LHCN-M2 (cell line): Measurements from ENCODE around the gene FBXW11. TPM values are rescaled to one million over a fixed set of nuclear protein-coding genes. Genes with fewer than 3 reads are reported as not detected.
"Not testable (repeated sequence)": the region's sequence is repeated elsewhere in the genome, so short reads cannot be mapped to it uniquely, and the experiment has no call there.

Source experiments
- DNase-seq: peaks from one replicate; pipeline ENCODE4 v3.0.0-alpha.2; 2012; ENCODE audit warnings: low read depth
- total RNA-seq: library from RNA; depleted of rRNA; stranded (reverse); fragments of >200 nt; gene quantifications from 2 replicates; pipeline ENCODE4 v1.2.3, GENCODE V29; 2014

Gene FBXW11
- total RNA-seq, 1 experiment from 2014 or later = 78.4 TPM

DNA sequence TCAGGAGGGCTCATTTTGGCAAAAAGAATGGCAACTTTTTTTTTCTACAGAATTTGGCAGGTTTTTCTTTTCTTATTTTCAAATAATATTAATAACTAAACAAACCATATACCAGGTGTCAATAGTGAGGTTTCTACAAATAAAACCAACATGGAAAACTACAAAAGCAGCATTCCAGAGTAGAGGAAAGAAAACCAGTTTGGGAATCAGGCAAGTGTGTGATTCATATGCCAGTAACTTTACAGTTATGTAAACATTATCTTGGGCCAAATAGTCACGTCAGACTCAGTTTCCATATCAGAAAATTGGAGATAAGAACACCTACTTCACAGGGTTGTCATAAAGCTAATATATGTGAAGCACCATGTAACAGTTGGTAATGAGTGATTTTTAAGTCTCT is 51.7 kb downstream of the FBXW11 start:
- no peak for DNase-seq

DNA sequence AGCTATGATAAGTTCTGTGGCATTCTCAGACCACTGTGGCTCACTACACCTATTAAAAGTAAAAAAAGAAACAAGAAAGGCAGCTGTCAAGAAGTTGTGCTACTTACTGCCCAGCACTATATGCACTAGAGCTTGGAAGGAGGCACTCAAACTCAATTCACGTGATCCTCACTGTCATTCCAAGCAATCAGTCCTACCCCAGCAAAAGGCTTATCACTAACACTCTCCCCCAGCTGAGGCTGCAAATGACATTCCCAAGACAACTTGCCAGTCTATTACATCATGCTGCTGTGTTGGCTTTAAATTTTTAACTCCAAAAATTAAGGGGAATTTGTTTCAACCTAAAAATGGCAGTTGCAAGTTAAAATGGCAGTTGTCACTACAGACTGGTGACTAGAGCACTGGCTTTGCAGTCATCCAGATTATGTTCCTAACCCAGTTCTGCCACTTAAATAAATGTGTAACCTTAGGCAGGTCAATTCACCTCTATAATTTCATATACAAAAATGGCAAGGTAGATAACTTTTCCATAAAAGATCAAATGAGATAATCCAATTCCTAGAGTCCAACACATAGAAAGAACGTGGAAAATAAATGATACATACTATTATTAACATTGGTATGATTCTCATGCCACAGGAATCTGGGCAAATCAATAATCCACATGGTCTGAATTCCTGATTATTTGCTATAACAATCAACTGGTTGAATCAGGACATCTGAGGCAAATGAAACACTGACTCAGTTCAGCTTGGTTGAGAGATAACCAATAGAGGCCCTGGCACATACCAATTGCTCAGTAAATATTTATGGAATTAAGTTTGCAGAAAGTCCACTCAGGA is 52.4 kb downstream of the FBXW11 start:
- peak; percentile 37 for DNase-seq

DNA sequence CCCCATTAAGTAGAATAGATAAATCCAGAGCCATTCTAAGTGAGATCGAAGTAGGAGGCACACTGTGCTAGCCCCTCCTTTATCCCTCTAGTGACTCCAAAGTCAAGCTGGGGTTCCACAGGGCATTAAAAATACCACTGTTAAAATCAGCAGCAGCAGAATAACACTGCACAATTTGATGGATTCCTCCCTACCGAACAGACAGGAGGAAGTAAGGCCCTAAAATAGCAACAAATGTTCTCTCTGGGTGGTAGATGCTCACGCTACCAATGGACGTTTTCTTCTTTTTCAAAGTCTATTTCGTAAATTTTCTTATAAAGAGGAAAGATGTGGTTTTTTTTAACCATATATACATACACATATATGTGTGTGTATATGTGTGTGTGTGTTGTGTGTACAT is 54.4 kb downstream of the FBXW11 start:
- DNase-seq = no peak

DNA sequence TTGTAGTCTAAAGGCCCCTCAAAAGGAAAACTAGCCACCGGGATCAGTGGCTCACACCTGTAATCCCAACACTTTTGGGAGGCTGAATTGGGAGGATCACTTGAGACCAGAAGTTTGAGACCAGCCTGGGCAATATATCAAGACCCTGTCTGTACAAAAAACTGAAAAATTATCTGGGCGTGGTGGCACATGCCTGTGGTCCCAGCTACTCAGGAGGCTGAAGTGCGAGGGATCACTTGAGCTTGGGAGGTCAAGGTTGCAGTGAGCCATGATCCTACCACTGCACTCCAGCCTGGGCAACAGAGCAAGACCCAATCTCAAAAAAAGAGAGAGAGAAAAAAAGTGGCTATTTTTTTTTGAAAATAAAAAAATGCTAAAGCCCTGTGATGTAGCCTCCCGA is 55.2 kb downstream of the FBXW11 start:
- no peak for DNase-seq

DNA sequence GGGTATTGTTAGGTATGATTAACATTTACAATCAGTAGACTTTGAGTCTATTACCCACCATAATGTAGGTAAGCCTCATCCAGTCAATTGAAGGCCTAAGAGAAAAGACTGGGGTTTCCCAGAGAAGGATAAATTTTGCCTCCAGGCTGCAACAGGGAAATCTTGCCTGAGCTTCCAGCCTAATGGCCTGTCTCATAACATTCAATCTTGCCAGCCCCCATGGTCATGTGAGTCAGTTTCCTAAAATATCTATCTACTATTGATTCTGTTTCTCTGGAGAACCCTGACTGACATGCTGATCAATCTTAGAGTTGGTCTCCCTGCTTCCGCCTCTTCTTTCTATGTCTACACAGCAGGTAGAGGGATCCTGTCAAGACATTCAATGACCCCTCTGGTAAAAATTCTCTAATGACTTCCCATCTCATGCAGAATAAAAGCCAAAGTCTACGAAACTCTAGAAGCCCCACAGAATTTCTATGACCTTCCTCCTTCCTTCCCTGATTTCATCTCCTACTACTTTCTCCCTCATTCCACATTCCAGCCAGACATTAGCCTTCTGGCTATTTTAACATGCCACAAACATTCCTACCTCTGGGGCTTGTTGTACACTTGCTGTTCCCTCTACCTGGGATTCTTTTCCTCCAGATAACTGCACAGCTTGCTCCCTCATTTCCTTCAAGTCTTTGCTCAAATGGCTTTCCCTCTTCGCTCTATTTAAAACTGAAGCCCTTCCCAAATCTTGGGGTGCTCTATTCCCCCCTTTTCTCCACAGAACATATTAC is 60.2 kb downstream of the FBXW11 start:
- no peak for DNase-seq

DNA sequence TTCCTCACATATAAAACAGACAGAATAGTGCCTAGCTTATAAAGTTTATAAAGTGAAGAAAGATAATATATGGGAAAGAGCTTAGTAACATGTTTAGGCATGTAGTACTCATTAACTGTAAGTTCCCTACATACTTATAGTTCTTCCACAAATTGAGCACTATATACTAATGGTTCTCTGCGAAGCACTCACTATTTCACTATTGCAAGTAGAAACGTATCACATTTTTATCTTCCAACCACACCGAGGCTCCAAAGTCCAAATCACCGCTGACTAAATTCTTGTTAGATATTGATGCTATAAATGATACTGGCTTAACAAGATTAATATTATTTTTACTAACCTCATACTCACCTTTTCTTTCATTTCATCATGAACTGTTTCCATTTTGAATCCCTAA is 61.0 kb downstream of the FBXW11 start:
- no peak for DNase-seq

DNA sequence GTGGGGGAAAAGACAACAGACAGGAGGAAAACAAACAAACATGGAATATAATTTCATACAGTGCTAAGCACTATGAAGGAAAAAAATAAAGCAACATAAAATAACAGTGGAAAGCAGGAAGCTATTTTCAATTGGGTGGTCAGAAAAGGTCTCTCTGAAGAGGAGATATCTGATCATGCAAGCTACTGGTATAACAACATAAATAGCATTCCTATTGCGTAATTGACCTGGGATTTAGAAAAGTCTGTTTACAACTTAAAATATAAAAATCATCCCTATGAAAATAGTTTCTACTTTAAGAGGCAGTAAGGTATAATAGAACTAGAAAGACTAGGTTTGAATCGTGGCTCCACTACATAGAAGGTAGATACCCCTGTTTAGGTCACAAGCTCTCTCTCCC is 61.4 kb downstream of the FBXW11 start:
- DNase-seq = peak; percentile 14

DNA sequence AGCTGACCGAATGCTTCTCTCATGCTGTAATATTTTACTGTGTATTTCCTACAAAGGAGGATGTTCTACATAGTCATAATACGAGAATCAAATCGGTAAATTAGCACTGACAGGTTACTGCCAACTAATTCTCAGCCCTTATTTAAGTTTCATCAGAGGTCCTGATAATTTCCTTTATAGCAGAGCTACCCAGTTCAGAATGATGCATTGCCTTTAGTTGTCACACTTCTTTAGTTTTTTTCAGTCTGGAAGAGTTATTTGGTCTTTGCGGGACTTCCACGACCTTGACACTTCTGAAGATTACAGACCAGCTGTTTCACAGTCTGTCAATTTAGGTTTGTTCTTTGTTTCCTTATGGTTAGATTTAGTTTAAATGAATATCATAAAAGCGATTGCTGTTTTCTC is 64.3 kb downstream of the FBXW11 start:
- DNase-seq = not testable (repeated sequence)

DNA sequence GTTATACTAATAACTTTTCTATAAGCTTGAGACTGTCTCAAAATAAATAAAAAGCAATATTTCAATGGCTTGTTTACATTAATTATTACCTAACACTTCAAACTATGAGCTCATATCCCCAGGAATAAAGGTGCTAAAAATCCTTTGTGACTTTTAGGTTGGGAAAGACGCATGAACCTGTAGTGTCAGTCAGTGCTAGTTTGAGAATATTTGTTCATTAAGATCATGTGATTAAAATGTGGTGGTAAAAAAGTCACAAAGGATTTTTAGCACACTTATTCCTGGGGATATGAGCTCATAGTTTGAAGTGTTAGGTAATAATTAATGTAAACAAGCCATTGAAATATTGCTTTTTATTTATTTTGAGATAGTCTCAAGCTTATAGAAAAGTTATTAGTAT is 64.8 kb downstream of the FBXW11 start:
- DNase-seq = not testable (repeated sequence)

DNA sequence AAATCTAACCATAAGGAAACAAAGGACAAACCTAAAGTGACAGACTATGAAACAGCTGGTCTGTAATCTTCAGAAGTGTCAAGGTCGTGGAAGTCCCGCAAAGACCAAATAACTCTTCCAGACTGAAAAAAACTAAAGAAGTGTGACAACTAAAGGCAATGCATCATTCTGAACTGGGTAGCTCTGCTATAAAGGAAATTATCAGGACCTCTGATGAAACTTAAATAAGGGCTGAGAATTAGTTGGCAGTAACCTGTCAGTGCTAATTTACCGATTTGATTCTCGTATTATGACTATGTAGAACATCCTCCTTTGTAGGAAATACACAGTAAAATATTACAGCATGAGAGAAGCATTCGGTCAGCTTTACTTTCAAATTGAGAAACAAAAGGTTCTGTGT is 65.2 kb downstream of the FBXW11 start:
- not testable (repeated sequence) for DNase-seq

DNA sequence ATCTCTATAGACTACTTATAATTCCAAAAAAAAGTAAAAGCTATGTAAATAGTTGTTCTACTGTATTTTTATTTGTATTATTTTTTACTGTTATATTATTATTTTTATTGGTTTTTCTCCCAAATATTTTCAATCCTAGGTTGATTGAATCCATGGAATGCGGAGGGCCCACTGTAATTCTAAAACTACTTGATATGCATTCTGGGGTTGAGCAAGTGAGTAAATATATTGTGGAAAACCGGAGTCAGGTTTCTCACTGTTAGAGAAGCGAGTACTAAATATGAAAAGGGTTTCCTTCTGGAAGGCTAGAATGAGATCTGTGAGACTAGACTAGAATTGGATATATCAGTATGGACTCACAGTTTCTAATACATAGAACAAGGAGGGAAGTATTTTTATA is 66.5 kb downstream of the FBXW11 start:
- DNase-seq = no peak

DNA sequence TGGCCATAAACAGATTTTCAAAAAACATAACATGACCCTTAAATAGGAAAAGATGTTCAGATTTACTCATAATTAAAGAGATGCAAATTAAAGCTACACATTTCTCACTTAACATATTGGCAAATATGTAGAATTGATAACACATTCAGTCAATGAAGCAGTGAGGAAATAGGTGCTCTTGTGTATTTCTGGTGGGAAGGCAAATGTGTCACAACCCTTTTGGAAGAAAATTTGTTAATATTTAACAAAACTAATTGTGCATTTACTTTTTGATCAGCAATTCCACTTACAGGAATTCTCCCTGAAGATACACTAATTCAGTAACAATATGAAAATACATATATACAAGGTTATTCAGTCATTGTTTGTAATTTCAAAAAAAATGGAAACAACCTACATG is 68.1 kb downstream of the FBXW11 start:
- DNase-seq = no peak

DNA sequence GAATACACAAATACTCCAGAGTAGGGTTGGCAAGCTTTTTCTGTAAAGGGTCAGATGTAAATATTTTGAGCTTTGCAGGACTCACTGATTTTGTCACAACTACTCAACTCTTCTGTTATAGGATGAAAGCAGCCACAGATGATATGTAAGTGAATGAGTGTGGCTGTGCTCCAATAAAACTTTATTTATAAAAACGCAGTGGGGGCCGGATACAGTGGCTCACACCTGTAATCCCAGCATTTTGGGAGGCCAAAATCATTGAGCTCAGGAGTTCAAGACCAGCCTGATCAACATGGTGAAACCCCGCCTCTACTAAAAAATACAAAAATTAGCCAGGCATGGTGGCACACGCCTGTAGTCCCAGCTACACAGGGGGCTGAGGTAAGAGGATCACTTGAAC is 69.1 kb downstream of the FBXW11 start:
- no peak for DNase-seq

DNA sequence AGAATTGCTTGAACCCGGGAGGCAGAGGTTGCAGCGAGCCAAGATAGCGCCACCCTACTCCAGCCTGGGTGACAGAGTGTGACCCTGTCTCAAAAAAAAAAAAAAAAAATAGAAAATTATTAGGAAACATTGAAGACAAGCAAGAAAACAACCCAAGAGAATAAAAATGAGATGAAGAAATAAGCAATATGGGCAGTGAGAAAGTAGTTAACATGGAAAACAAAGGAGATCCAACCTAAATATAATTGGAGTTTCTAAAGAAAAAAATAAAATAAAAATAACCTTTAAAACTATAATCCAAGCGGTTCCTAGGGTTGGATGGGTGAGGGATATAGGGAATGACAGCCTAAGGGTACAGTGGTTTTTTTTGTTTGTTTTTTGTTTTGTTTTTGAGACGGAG is 71.9 kb downstream of the FBXW11 start:
- no peak for DNase-seq

DNA sequence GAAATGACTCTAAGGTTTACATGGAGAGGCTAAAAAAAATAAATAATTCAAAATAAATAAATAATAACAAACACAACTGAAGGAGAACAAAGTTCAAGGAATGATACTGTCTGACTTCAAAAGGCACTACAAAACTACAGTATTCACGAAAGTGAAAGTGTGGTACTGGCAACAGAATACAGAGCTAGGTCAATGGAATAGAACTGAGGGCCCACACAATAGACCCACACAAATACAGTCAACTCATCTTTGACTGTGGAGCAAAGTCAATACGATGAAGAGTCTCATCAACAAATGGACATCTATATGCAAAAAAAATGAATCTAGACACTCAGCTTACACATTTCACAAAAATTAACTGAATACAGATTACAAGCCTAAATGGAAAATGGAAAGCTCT is 75.3 kb downstream of the FBXW11 start:
- no peak for DNase-seq

DNA sequence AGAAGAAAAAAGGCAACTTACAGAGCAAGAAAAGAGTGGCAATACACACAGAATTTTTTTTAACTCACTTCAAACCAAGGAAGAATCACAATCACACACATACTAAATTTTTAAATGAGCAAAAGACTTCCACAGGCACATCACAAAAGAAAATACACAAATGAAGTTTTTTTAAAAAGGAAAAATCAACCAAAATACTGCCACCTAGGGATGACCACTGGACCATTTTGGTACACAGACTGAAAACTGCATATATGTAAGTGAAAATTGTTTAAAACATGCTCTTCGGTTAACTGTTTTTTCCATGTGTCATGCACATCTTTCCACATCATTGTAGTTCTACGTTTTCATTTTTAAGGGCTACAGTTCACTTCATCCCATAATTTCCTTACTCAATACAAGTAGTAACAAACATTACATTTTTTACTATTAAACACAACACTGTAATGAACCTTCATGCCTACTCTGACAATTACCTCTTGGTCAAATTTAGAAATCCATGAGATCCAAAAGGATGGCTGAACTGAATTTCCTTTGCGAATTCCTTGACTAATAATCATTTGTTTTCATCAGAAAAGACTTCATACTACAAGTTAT is 79.0 kb downstream of the FBXW11 start:
- DNase-seq = peak; percentile 8

DNA sequence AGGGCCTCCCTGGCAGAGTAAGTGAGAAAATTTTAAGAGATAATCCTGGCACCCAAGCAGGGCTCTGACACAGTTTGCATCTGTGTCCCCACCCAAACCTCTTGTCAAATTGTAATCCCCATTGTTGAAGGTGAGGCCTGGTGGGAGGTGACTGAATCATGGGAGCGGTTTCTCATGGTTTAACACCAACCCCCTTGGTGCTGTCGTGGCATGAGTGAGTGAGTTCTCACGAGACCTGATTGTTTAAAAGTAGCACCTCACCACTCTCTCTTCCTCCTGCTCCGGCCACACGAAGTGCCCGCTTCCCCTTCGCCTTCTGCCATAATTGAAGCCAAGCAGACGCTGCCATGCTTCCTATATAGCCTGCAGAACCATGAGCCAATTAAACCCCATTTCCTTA is 80.1 kb downstream of the FBXW11 start:
- no peak for DNase-seq

DNA sequence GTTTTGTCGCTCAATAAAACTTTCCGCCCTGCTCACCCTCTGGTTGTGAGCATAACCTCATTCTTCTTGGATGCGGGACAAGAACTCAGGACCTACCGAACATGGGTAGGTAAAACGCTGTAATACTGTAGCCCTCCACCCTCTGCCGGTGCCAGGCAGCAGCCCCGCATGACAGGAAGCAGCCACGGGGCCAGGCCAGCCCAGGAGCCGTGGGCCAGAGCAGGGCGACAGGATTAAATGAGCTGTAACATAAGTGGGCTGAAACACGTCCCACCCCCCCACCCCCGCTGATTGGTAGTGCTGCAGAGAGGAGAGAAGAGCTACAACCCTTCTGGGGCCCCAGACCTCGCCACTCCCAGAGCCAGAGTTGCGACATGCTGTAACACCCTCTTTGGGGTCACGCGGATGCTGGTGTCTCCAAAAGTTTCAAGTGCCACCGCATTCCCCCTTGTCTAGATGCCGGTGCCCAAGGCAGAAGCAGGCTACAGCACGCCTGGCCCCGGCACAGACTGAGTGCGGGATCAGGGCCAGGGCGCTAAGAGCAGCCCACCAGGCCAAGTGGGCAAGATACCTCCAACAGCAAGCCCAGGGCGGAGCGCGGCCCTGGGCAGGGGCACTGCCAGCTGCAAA is 81.8 kb downstream of the FBXW11 start:
- no peak for DNase-seq

DNA sequence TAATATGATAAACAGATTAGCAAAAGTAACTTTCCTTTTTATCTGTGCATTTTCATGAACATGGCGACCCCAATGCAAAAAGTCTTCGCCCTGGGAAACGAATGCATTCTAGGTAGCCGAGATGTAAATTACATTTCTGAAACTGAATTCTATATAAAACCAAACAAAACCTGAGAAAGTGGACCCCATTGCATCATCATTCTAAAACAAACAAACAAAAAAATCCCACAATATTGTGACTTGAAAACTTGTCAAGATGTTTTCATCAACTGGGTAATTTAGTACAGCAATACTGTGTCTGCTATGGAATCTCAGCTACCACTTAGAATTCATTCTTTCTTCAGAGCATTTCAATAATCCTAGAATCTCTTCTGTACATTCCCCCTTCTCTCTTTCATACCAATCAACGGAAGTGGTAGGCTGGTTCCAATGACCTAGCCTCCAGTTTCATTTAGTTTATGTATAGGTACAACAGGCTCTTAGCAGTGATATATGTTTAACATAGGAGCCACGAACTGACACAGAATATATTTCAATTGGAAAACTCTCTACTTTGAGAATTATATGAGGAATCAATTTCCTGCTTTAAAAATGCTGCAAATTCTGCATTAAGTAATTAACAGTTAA is 85.6 kb downstream of the FBXW11 start:
- no peak for DNase-seq

DNA sequence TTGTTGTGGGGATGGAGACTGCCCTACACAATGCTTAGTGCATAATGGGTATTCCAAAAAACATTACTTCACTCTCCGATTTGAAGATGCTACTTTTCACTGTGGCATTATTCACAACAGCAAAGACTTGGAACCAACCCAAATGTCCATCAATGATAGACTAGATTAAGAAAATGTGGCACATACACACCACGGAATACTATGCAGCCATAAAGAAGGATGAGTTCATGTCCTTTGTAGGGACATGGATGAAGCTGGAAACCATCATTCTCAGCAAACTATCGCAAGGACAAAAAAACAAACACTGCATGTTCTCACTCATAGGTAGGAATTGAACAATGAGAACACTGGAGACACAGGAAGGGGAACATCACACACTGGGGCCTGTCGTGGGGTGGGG is 90.7 kb downstream of the FBXW11 start:
- not testable (repeated sequence) for DNase-seq

DNA sequence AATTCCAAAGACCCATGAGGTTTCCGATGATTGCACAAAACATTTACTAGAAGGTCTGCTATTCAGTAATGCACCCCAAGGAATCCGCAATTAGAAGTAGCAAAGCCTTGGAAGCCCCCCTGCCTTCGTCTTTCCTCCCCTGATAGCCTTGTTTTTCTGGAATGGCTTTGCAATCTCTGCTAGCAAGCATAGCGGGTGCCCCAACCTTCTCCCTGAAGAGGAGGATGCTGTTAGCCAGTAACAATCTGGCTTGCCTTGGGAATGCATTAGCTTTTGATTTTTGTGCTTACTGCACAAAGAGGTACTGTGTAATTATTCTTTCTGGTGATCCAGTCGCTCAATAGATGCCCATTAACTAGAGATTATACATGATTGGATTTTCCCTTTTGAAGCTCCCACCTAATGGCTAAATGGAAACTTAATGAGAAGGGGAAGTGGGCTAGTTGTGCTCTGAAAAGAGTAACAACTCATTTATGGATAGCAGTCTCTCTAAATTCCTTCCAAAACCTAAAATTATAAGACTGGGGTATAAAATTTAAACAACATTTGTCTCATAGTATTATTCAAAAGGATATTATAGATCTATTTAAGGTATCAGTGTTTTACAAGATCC is 91.6 kb downstream of the FBXW11 start:
- no peak for DNase-seq
